ENCODE results near the gene BICDL1.

The BICDL1 gene

DNA sequence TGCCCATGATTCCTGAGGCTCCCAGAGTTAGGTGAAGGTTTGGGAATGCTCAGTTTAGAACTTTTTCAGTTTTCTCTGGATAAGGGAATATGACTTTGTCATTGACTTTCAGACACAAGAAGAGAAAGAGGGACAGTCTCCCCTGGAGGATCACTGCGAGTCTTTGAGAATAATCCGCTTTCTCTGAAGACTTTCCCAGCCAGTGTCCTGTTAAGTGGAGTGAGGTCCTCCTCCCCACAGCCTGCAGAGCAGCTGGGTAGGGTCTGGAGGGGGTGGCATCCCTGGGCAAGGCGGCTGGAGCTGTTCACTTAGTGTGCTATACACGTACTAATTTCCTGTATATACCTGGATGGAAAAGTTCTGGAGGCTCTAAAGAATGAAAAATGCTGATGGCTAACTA is 136.0 kb downstream of the BICDL1 start:
- Mint-ChIP-seq H3K9me3 (no peaks in the 10 kb centered on the region), H3K4me3 (no peak overlapping the region), H3K36me3 (ENCODE audit: low read depth) (peaks cover 33% of the 10 kb centered on the region), H3K27ac (no peak overlapping the region), H3K4me1 (no peaks in the 10 kb centered on the region), H3K27me3 (ENCODE audit: low read depth) (no peaks in the 10 kb centered on the region)
- TF ChIP-seq, protein P1, sequence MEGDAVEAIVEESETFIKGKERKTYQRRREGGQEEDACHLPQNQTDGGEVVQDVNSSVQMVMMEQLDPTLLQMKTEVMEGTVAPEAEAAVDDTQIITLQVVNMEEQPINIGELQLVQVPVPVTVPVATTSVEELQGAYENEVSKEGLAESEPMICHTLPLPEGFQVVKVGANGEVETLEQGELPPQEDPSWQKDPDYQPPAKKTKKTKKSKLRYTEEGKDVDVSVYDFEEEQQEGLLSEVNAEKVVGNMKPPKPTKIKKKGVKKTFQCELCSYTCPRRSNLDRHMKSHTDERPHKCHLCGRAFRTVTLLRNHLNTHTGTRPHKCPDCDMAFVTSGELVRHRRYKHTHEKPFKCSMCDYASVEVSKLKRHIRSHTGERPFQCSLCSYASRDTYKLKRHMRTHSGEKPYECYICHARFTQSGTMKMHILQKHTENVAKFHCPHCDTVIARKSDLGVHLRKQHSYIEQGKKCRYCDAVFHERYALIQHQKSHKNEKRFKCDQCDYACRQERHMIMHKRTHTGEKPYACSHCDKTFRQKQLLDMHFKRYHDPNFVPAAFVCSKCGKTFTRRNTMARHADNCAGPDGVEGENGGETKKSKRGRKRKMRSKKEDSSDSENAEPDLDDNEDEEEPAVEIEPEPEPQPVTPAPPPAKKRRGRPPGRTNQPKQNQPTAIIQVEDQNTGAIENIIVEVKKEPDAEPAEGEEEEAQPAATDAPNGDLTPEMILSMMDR (IDR thresholded peaks at IDR 0.05; ENCODE audit: unreplicated experiment in 3 of 3), result no peak

DNA sequence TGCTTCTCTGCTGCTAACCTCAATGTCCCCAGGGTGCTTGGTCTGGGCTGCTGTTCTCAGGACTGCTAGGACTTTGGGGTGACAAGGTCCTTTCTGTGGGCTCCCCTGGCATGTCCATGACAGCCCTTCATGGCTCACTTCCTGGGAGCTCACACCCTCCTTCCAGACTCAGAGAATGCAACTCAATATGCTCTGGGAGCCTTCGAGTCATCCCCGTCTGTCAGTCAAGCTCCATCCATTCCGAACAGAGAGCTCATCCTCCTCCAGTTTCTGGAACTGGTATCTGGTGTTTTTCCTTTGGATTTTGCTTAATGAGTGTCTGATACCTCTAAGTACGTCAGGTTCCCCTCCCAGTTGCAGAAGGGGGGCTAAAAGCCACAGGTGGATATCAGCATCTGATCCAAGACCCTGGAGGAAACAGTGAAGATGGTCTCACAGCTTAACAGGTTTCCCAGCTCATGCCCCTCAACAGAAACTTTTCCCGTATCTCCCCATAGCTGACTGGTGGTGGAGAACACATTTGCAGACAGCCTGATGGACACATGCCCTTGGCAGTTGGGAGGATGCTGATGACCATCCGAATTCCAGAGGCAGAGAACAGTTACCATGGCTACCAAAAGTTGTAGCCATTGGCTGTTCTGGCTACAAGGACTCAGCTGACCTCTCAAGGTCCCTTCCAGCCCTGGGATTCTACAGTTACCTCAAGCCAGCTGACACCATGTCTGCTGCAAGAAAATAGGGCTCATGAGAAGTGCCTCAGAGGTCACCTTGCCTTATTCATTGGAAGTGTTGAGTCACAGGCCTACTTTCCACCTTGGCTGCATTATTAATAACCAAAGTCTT is 137.0 kb downstream of the BICDL1 start:
- Mint-ChIP-seq H3K9me3 (no peaks in the 10 kb centered on the region), H3K27ac (no peak overlapping the region), H3K27me3 (ENCODE audit: low read depth) (no peaks in the 10 kb centered on the region), H3K36me3 (ENCODE audit: low read depth) (peaks cover 36% of the 10 kb centered on the region), H3K4me1 (no peaks in the 10 kb centered on the region), H3K4me3 (no peak overlapping the region)
- TF ChIP-seq, protein P1 (IDR thresholded peaks at IDR 0.05; ENCODE audit: unreplicated experiment in 3 of 3), result no peak

DNA sequence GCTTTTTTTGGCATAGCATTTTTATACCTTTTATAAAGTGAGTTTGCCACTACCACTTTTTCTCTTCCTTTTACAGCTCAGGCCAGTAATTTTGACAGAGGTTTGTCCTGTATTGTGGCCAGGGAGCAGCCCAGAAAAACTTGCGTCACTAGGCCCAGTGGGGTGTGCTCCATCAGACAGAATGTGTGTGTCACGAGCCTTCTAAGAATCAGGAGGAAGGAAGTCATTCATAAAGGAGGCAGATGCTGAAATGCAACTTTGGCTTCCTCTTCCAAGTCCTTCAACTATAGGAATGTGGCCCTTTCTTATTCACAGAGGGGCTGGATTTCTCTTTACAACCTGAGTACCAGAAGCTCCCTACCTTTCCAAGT is 137.6 kb downstream of the BICDL1 start:
- Mint-ChIP-seq H3K9me3 (no peaks in the 10 kb centered on the region), H3K27ac (no peak overlapping the region), H3K4me1 (no peaks in the 10 kb centered on the region), H3K36me3 (ENCODE audit: low read depth) (peaks cover 42% of the 10 kb centered on the region), H3K4me3 (no peak overlapping the region), H3K27me3 (ENCODE audit: low read depth) (no peaks in the 10 kb centered on the region)
- TF ChIP-seq, protein P1 (IDR thresholded peaks at IDR 0.05; ENCODE audit: unreplicated experiment in 3 of 3), result no peak

DNA sequence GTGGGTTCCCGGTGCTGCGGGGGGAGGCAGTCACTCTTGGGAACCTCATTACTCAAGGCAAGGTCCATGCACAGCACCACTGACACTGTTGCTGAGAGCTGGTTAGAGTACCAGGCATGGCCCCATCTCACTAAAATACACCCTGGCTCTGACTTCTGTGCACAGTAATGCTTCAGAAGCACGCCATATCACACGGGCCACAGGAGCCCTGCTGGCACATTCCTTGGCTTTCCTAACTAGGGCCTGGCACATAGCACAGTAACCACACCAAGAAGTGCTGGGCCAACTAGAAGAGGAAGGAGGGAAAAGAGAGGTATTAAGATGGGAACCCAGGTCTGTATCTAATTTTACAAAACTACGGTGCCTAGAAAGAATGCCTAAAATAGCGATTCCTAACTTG is 141.0 kb downstream of the BICDL1 start:
- Mint-ChIP-seq H3K27ac (no peak overlapping the region), H3K4me3 (no peak overlapping the region), H3K36me3 (ENCODE audit: low read depth) (peaks cover 67% of the 10 kb centered on the region), H3K9me3 (no peaks in the 10 kb centered on the region), H3K27me3 (ENCODE audit: low read depth) (no peaks in the 10 kb centered on the region), H3K4me1 (no peaks in the 10 kb centered on the region)
- TF ChIP-seq, protein P1 (IDR thresholded peaks at IDR 0.05; ENCODE audit: unreplicated experiment in 3 of 3), result no peak

DNA sequence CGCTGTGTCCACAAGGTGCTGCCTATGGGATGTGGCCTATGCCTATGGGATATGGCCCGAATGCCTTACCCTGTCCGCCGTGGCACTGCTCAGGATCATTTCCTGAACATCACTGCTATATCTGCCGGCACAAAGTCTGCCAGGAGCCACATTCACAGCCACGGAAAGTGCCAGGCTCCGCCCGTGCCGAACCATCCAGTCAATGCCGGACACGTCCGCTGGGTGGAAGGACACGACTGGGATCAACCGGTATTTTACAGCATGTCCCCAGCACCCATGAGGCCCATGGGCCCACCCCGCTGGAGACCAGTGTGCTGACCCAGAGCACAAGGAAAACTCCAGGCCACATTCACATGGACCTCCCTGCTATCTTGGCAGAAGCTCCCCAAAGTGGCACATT is 142.1 kb downstream of the BICDL1 start:
- Mint-ChIP-seq H3K4me1 (no peaks in the 10 kb centered on the region), H3K27ac (no peak overlapping the region), H3K27me3 (ENCODE audit: low read depth) (no peaks in the 10 kb centered on the region), H3K36me3 (ENCODE audit: low read depth) (peaks cover 70% of the 10 kb centered on the region), H3K4me3 (no peak overlapping the region), H3K9me3 (no peaks in the 10 kb centered on the region)
- TF ChIP-seq, protein P1 (IDR thresholded peaks at IDR 0.05; ENCODE audit: unreplicated experiment in 3 of 3), result no peak

All from nephron (organoid).